Neuronal stem cell (in vitro differentiated cells): ENCODE measurements around the gene PSEN2. TPM values are rescaled to one million over a fixed set of nuclear protein-coding genes. Genes with fewer than 3 reads are reported as not detected.
A peak's percentile ranks its signal among the peaks of the same experiment; 100 is the strongest.

Experiments used
- DNase-seq: peaks from one replicate; pipeline ENCODE4 v3.0.0-alpha.2; 2013; ENCODE audit warnings: low spot score
- H2AFZ ChIP-seq: one replicate; pipeline ENCODE4 v1.6.1; 2013; ENCODE audit warnings: mild to moderate bottlenecking, low read length, inconsistent platforms
- H2AK5ac ChIP-seq: 2 replicates; pipeline ENCODE4 v1.6.1; 2013; ENCODE audit warnings: low read depth, mild to moderate bottlenecking, inconsistent platforms, low read length, moderate library complexity, mixed read lengths
- H2BK120ac ChIP-seq: 2 replicates; pipeline ENCODE4 v1.6.1; 2013; ENCODE audit warnings: low read depth, mild to moderate bottlenecking, inconsistent platforms, low read length, moderate library complexity, mixed read lengths
- H2BK12ac ChIP-seq: one replicate; pipeline ENCODE4 v1.6.1; 2013; ENCODE audit warnings: low read length, inconsistent platforms
- H2BK15ac ChIP-seq: 2 replicates; pipeline ENCODE4 v1.6.1; 2013; ENCODE audit warnings: mild to moderate bottlenecking, low read length, inconsistent platforms, mixed read lengths
- H2BK5ac ChIP-seq: one replicate; pipeline ENCODE4 v1.6.1; 2013; ENCODE audit warnings: inconsistent platforms, mild to moderate bottlenecking, low read length, moderate library complexity
- H3K14ac ChIP-seq: one replicate; pipeline ENCODE4 v1.6.1; 2013; ENCODE audit warnings: low read length, inconsistent platforms
- H3K18ac ChIP-seq: 2 replicates; pipeline ENCODE4 v1.6.1; 2013; ENCODE audit warnings: low read length, inconsistent platforms
- H3K23ac ChIP-seq: 2 replicates; pipeline ENCODE4 v1.6.1; 2013; ENCODE audit warnings: low read depth, mild to moderate bottlenecking, mixed read lengths, low read length, inconsistent platforms; ENCODE audit not compliant: poor library complexity
- H3K27ac ChIP-seq: replicated peaks from 3 replicates; pipeline ENCODE4 v1.5.1; 2013; ENCODE audit warnings: low read length, inconsistent platforms
- H3K27me3 ChIP-seq, 3 experiments: 2 replicates each; pipeline ENCODE4 v1.6.1; 2013; ENCODE audit warnings: low read length in 3 of 3, mild to moderate bottlenecking in 2 of 3, inconsistent platforms in 1 of 3, low read depth in 1 of 3, mixed read lengths in 1 of 3, moderate library complexity in 1 of 3; ENCODE audit not compliant: control insufficient read depth in 3 of 3, insufficient read depth in 3 of 3
- H3K36me3 ChIP-seq, 2 donors: replicated peaks in 1 of 2; 2 replicates each; pipeline ENCODE4 v1.6.1; 2013; ENCODE audit warnings: low read length in 2 of 2; ENCODE audit not compliant: control insufficient read depth in 2 of 2, insufficient read depth in 2 of 2
- H3K4ac ChIP-seq: 2 replicates; pipeline ENCODE4 v1.6.1; 2013; ENCODE audit warnings: inconsistent platforms, mild to moderate bottlenecking, low read length, moderate library complexity
- H3K4me1 ChIP-seq, 2 donors: 1 replicate in 1 of 2; 2 replicates in 1 of 2; pipeline ENCODE4 v1.6.1; 2013; ENCODE audit warnings: low read length in 2 of 2, low read depth in 1 of 2; ENCODE audit not compliant: control insufficient read depth in 2 of 2, insufficient read depth in 1 of 2
- H3K4me2 ChIP-seq: one replicate; pipeline ENCODE4 v1.6.1; 2013; ENCODE audit warnings: mild to moderate bottlenecking, low read length, inconsistent platforms; ENCODE audit not compliant: insufficient read depth, poor library complexity, severe bottlenecking
- H3K4me3 ChIP-seq, 2 donors: 2 replicates each; pipeline ENCODE4 v1.5.1; 2013; ENCODE audit warnings: low read length in 2 of 2, mild to moderate bottlenecking in 2 of 2, inconsistent platforms in 1 of 2, moderate library complexity in 1 of 2
- H3K79me1 ChIP-seq: one replicate; pipeline ENCODE4 v1.6.1; 2013; ENCODE audit warnings: low read depth, mild to moderate bottlenecking, inconsistent platforms, low read length, moderate library complexity
- H3K9ac ChIP-seq: one replicate; pipeline ENCODE4 v1.6.1; 2013; ENCODE audit warnings: mild to moderate bottlenecking, low read depth, low read length, inconsistent platforms; ENCODE audit not compliant: poor library complexity
- H3K9me3 ChIP-seq, 2 donors: replicated peaks in 1 of 2; 2 replicates each; pipeline versions ENCODE3 to v1.6.1; 2013; ENCODE audit warnings: low read length in 2 of 2, mild to moderate bottlenecking in 2 of 2, inconsistent platforms in 1 of 2, low read depth in 1 of 2, mixed read lengths in 1 of 2, moderate library complexity in 1 of 2; ENCODE audit not compliant: control insufficient read depth in 2 of 2, insufficient read depth in 1 of 2
- H4K8ac ChIP-seq: one replicate; pipeline ENCODE4 v1.6.1; 2013; ENCODE audit warnings: low read depth, mild to moderate bottlenecking, inconsistent platforms, low read length, moderate library complexity
- H4K91ac ChIP-seq: one replicate; pipeline ENCODE4 v1.6.1; 2013; ENCODE audit warnings: low read length, low read depth, mild to moderate bottlenecking, inconsistent platforms; ENCODE audit not compliant: poor library complexity
- WGBS, 2 donors: extraction: QIAGEN DNeasy Blood & Tissue Kit; methylation state at CpG; one replicate each; pipeline ENCODE4 v1.1.7; 2013; ENCODE audit warnings: missing lambda C conversion rate in 2 of 2, mixed read lengths in 1 of 2; ENCODE audit not compliant: insufficient read length in 2 of 2, insufficient replicate concordance in 1 of 2; ENCODE audit errors: extremely low coverage in 2 of 2; 5-methylcytosine and 5-hydroxymethylcytosine counted together
- polyA plus RNA-seq, 2 experiments: library from polyadenylated mRNA; stranded (reverse); fragments of 200-250 nt; gene quantifications; one replicate each; pipeline ENCODE4 v1.2.3, GENCODE V29; 2013

PSEN2 gene
- 12.8 TPM for polyA plus RNA-seq (2013, experiment 1 of 2)
- 13.1 TPM for polyA plus RNA-seq (2013, experiment 2 of 2)

DNA sequence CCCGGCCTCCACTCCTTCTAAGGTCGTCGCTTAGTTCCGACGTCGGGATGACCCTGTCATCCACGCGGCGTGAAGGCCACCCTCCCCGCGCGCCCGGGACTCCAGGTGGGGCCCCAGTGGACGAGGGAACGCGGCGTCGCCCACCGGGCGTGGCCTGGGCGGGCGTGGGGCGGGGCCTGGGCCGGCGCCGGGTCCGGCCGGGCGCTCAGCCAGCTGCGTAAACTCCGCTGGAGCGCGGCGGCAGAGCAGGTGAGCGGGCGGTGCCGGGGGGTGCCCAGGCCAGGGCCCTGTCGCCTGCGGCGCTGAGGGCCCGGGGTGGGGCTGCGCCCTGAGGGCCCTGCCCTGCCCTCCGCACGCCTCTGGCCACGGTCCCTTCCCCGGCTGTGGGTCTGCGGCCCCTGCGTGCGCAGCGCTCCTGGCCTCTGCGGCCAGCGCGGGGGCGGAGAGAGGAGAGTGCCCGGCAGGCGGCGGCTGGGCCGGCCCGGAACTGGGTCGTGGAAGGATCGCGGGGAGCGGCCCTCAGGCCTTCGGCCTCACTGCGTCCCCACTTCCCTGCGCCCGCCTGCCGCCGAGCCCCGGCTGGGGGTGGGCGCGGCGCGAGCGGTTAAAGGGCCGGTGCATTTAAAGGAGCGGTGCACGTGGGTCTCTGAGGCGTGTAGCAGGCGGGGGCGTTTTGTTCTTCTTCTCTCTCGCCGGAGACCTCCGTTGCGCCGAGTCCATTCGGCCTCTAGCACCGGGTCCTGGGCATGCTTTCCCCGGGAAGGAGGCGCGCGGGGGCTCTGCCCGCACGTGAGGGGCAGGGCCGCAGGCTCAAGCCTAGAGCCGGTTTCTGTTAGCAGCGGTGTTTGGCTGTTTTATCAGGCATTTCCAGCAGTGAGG lies at the start of gene PSEN2:
PSEN2 (plus strand) TSS at position 216 of the 879 bp plus-strand sequence. CDS start 11,292 bp downstream, outside the sequence.
- Histone ChIP-seq H3K4me1 (peaks cover 7 to 11% of the 10 kb centered on the region in 2 donors), H3K79me1 (no peaks in the 10 kb centered on the region), H3K9me3 (peaks cover 0 to 3% of the 10 kb centered on the region in 2 donors), H3K18ac (peak within 1 kb of the TSS; percentile 93), H2BK5ac (no peak within 1 kb of the TSS), H2BK12ac (no peak within 1 kb of the TSS), H4K91ac (no peak within 1 kb of the TSS), H3K27me3 (peaks cover 0 to 14% (median 3%) of the 10 kb centered on the region in 3 experiments), H2AK5ac (no peak within 1 kb of the TSS), H3K23ac (peak within 1 kb of the TSS; percentile 11), H3K4me2 (peak within 1 kb of the TSS; percentile 90), H3K14ac (peak within 1 kb of the TSS; percentile 5), H2AFZ (peak within 1 kb of the TSS; percentile 99), H2BK15ac (no peak within 1 kb of the TSS), H3K4me3 (peak within 1 kb of the TSS; percentile 62 to 98), H3K9ac (peak within 1 kb of the TSS; percentile 87), H3K36me3 (no peaks in the 10 kb centered on the region), H4K8ac (peak within 1 kb of the TSS; percentile 19), H2BK120ac (no peak within 1 kb of the TSS), H3K4ac (no peak within 1 kb of the TSS), H3K27ac (no peak within 1 kb of the TSS)
- no CpG with 5 or more reads among the region's 97 CpGs for WGBS, 2 donors
- peak; percentile 38 for DNase-seq

DNA sequence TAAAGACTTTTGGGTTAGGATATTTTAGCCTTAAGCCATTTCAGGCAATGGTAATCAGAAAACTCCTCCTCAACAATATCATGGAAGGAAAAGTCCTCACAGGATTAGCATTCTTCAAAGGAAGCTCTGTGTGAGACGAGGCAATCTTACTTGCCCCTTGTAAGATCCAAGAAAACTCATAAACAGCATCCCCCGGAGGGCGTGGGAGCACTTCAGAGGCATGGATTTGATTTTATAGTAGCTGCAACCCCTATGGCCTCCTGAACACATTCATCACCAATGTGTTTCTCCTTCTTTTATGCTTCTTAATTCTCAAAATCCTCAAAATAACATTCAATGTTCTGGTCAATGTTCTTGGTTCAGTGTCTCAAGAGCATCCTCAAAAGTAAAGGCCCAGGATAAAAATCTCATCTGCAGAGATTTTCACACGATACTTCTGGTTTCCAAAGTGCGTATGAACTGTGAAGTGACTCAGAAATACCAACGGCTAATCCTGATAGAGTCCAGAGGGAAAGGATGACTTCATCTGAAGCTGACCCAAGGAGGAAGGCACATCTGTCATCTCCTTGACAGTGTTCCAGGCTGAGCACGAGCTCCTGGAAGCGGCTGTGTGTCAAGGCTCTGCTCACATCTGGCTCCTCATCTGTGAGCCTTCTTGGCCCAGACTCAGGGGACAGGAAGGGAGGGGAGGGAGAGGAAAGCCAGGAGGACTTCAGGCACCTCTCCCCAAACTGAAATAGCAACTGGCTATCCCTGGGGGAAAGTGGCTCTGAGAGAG lies 49.3 kb upstream of the PSEN2 start:
- Histone ChIP-seq H4K91ac (no peak overlapping the region), H2BK5ac (no peak overlapping the region), H2BK12ac (no peak overlapping the region), H3K4me1 (no peaks in the 10 kb centered on the region), H2AFZ (no peak overlapping the region), H2BK120ac (no peak overlapping the region), H3K4me2 (no peak overlapping the region), H3K9me3 (no peaks in the 10 kb centered on the region), H4K8ac (no peak overlapping the region), H3K79me1 (no peaks in the 10 kb centered on the region), H3K4me3 (no peak overlapping the region), H3K36me3 (no peaks in the 10 kb centered on the region), H3K27ac (no peak overlapping the region), H3K9ac (no peak overlapping the region), H3K14ac (no peak overlapping the region), H2AK5ac (no peak overlapping the region), H3K27me3 (peaks cover 0 to 8% (median 0%) of the 10 kb centered on the region in 3 experiments), H2BK15ac (no peak overlapping the region), H3K4ac (no peak overlapping the region), H3K23ac (no peak overlapping the region), H3K18ac (no peak overlapping the region)
- WGBS, 2 donors, result no CpG with 5 or more reads among the region's 8 CpGs
- DNase-seq, result no peak

DNA sequence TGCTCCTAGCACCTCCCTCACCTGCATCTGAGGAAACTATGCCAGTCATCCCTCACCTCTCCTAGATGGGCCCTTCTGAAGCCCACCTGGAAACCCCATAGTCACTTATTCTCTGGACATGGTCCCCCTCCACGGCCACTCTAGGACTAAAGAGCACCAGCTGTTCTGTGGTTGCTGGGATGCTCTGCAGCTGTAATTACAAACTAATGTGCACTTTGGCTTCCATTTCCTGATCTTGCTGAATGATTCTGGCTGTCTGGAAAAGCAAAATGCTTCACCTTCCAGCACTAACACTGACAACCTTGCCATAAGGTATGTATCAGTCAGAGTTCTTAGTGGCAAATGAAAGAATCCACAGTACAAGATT lies 48.7 kb upstream of the PSEN2 start:
- H3K23ac ChIP-seq, result no peak overlapping the region
- no peak overlapping the region for H2BK15ac ChIP-seq
- H2AK5ac ChIP-seq, result no peak overlapping the region
- H3K9me3 ChIP-seq, result no peaks in the 10 kb centered on the region
- H3K27me3 ChIP-seq, result peaks cover 0 to 8% (median 0%) of the 10 kb centered on the region in 3 experiments
- H3K79me1 ChIP-seq, result no peaks in the 10 kb centered on the region
- no peak overlapping the region for H2BK120ac ChIP-seq
- H4K91ac ChIP-seq, result no peak overlapping the region
- no peak overlapping the region for H3K27ac ChIP-seq
- no peak overlapping the region for H3K4ac ChIP-seq
- no peak overlapping the region for H3K9ac ChIP-seq
- H3K18ac ChIP-seq, result peak overlapping the region; percentile 21
- no peak overlapping the region for H3K14ac ChIP-seq
- H2AFZ ChIP-seq, result no peak overlapping the region
- H3K4me2 ChIP-seq, result no peak overlapping the region
- WGBS, 2 donors, result no CpG with 5 or more reads among the region's 1 CpG
- no peak overlapping the region for H2BK5ac ChIP-seq
- no peaks in the 10 kb centered on the region for H3K4me1 ChIP-seq
- DNase-seq, result no peak
- no peaks in the 10 kb centered on the region for H3K36me3 ChIP-seq
- no peak overlapping the region for H4K8ac ChIP-seq
- no peak overlapping the region for H2BK12ac ChIP-seq
- H3K4me3 ChIP-seq, result no peak overlapping the region

DNA sequence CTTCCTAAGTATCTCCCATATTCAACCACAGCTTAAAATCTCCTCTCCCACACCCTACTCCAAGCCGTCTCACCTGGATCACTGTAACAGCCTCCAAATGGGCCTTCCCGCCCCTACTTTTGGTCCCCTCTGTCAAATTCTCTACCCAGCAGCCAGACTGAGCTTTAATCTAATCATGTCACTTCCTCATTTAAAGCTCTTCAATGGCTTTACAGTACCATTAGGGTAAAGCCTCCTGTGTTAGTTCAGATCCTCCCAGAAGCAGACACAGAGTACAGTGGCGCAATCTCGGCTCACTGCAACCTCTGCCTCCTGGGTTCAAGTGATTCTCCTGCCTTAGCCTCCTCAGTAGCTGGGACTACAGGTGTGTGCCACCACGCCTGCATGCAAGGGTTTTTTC lies 46.8 kb upstream of the PSEN2 start:
- Histone ChIP-seq H3K79me1 (no peaks in the 10 kb centered on the region), H2BK12ac (no peak overlapping the region), H3K27me3 (peaks cover 0 to 8% (median 0%) of the 10 kb centered on the region in 3 experiments), H2AK5ac (no peak overlapping the region), H2AFZ (no peak overlapping the region), H3K18ac (no peak overlapping the region), H4K91ac (no peak overlapping the region), H3K36me3 (no peaks in the 10 kb centered on the region), H3K4me3 (no peak overlapping the region), H3K27ac (no peak overlapping the region), H3K4ac (no peak overlapping the region), H2BK15ac (no peak overlapping the region), H3K14ac (no peak overlapping the region), H3K4me2 (no peak overlapping the region), H4K8ac (no peak overlapping the region), H3K9me3 (no peaks in the 10 kb centered on the region), H2BK120ac (no peak overlapping the region), H2BK5ac (no peak overlapping the region), H3K9ac (no peak overlapping the region), H3K23ac (no peak overlapping the region), H3K4me1 (peaks cover 2 to 3% of the 10 kb centered on the region in 2 donors)
- no peak for DNase-seq
- no CpG with 5 or more reads among the region's 5 CpGs for WGBS, 2 donors
